Common myeloid progenitor, CD34-positive (primary cell): ENCODE measurements around the gene NTRK3.

ENCODE experiments used
- CTCF ChIA-PET: fragments of 350-600 bp; sonication (Branson Sonifier 250); formaldehyde crosslinking; loops from one replicate; lab custom pipeline; 2021; ENCODE audit warnings: antibody characterized with exemption; lab: Charles Lee
- POLR2A ChIA-PET: fragments of 350-600 bp; sonication (Branson Sonifier 250); formaldehyde crosslinking; loops from one replicate; lab custom pipeline; 2021; ENCODE audit warnings: antibody characterized with exemption; lab: Charles Lee
- DNase-seq, 3 donors: peaks; one replicate each; pipeline versions ENCODE4 v3.0.0 to v3.0.0-alpha.2; 2013
- H3K27ac ChIP-seq, 2 experiments: 1 replicate in 1 of 2; 2 replicates in 1 of 2; pipeline ENCODE4 v1.7.0; 2013; ENCODE audit warnings: inconsistent platforms in 2 of 2, low read length in 2 of 2, mild to moderate bottlenecking in 2 of 2, low read depth in 1 of 2, moderate library complexity in 1 of 2; ENCODE audit not compliant: severe bottlenecking in 2 of 2, insufficient read depth in 1 of 2, poor library complexity in 1 of 2
- H3K27me3 ChIP-seq, 5 experiments: replicated peaks in 2 of 5; 1 replicate in 3 of 5; 2 replicates in 2 of 5; pipeline versions ENCODE4 v1.6.1 to v1.7.0; 2013; ENCODE audit warnings: low read length in 4 of 5, mild to moderate bottlenecking in 2 of 5, moderate library complexity in 2 of 5, inconsistent platforms in 1 of 5; ENCODE audit not compliant: insufficient read depth in 5 of 5, control insufficient read depth in 4 of 5
- H3K36me3 ChIP-seq, 4 experiments: 1 replicate in 2 of 4; 2 replicates in 2 of 4; pipeline versions ENCODE4 v1.6.1 to v1.7.0; 2013; ENCODE audit warnings: low read length in 3 of 4, control low read depth in 1 of 4, mild to moderate bottlenecking in 1 of 4; ENCODE audit not compliant: control insufficient read depth in 4 of 4, insufficient read depth in 4 of 4
- H3K4me1 ChIP-seq, 4 experiments: 1 replicate in 3 of 4; 2 replicates in 1 of 4; pipeline versions ENCODE4 v1.6.1 to v1.7.1; 2013; ENCODE audit warnings: low read length in 3 of 4, mild to moderate bottlenecking in 3 of 4, control low read depth in 1 of 4, inconsistent platforms in 1 of 4, moderate library complexity in 1 of 4; ENCODE audit not compliant: control insufficient read depth in 4 of 4, insufficient read depth in 4 of 4; ENCODE audit errors: control extremely low read depth in 1 of 4
- H3K4me3 ChIP-seq, 7 experiments: 1 replicate in 4 of 7; 2 replicates in 3 of 7; pipeline versions ENCODE4 v1.5.1 to v1.7.0; 2013; ENCODE audit warnings: mild to moderate bottlenecking in 7 of 7, low read length in 6 of 7, moderate library complexity in 6 of 7, inconsistent platforms in 2 of 7, low read depth in 2 of 7, control low read depth in 1 of 7; ENCODE audit not compliant: insufficient read depth in 4 of 7, control insufficient read depth in 1 of 7; ENCODE audit errors: extremely low read depth in 1 of 7
- H3K9me3 ChIP-seq, 5 experiments: 1 replicate in 4 of 5; 2 replicates in 1 of 5; pipeline versions ENCODE4 v1.6.1 to v1.7.1; 2013; ENCODE audit warnings: low read length in 4 of 5, mild to moderate bottlenecking in 2 of 5, inconsistent platforms in 1 of 5, low read depth in 1 of 5, moderate library complexity in 1 of 5; ENCODE audit not compliant: control insufficient read depth in 4 of 5, insufficient read depth in 2 of 5; ENCODE audit errors: control extremely low read depth in 1 of 5
- WGBS: methylation state at CpG from one replicate; pipeline ENCODE4 v1.1.5; 2013; ENCODE audit not compliant: insufficient coverage; 5-methylcytosine and 5-hydroxymethylcytosine counted together

Gene NTRK3

DNA sequence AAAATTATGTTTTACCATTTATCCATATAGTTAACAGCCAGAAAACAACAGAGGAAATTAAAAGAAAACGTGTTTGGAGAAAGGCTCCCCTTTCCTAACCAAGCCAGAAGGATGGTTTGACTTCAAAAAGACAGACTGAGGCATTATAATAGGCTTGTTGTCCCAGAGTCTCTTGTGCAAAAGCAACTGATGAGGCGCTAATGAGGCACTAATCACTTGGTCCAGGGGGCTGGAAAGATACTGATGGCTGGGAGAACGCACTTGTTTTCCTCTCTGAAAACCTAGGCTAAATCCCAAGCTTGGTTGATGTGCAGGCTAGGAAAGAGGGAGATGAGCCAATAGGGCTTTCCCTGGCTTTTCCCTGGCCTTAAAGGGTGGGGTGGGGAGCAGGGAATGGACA is 389.6 kb downstream of the NTRK3 start:
- Histone ChIP-seq H3K4me3 (no peak overlapping the region), H3K36me3 (no peaks in the 10 kb centered on the region), H3K27me3 (peaks cover 0 to 4% (median 1%) of the 10 kb centered on the region in 5 experiments), H3K27ac (no peak overlapping the region), H3K9me3 (no peaks in the 10 kb centered on the region), H3K4me1 (no peaks in the 10 kb centered on the region)
- ChIA-PET CTCF (no interaction called here), POLR2A (no interaction called here)
- 50% methylated on average over 2 of the region's 3 CpGs for WGBS
- no peak for DNase-seq

DNA sequence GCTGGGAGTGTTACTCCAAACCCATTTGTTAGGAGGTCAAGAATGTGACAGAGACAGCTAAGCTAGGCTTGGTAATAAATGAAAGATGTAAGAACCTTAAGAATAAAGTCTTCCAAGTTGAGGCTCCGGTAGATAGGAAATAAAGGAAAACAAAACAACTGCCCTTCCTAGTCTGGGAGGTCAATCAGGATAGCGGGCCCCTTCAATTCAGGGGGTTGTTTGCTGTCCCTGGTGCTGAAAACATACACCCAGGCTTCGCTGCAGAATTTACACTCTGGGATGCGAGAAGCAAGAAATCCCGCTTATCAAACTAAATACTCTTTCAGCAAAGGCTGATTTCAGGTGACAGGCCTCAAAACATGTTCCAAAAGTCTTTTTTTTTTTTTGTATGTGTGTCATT is 393.4 kb downstream of the NTRK3 start:
- Histone ChIP-seq H3K27ac (no peak overlapping the region), H3K27me3 (peaks cover 0 to 4% (median 1%) of the 10 kb centered on the region in 5 experiments), H3K4me3 (no peak overlapping the region), H3K9me3 (no peaks in the 10 kb centered on the region), H3K36me3 (no peaks in the 10 kb centered on the region), H3K4me1 (peaks cover 0 to 3% (median 0%) of the 10 kb centered on the region in 4 experiments)
- ChIA-PET POLR2A (no interaction called here), CTCF (interaction anchor here (0.7 kb wide), 1 partner anchor 136 kb away, joined by 3 read pairs; no protein-coding TSS in a partner anchor)
- DNase-seq, result peak; percentile 6 to 35 (median 21)
- 63% methylated on average over 5 of the region's 5 CpGs for WGBS

GRCh38 chr15:87860743-87861142 is 395.8 kb downstream of the NTRK3 start:
- ChIA-PET CTCF (no interaction called here), POLR2A (no interaction called here)
- Histone ChIP-seq H3K27me3 (peaks cover 0 to 2% (median 1%) of the 10 kb centered on the region in 5 experiments), H3K4me3 (no peak overlapping the region), H3K27ac (no peak overlapping the region), H3K36me3 (no peaks in the 10 kb centered on the region), H3K4me1 (peaks cover 0 to 3% (median 0%) of the 10 kb centered on the region in 4 experiments), H3K9me3 (no peaks in the 10 kb centered on the region)
- DNase-seq, result peak in 2 of 3 donors; percentile 4 to 15
- no CpG with 5 or more reads among the region's 3 CpGs for WGBS

GRCh38 chr15:87858651-87859050 is 397.9 kb downstream of the NTRK3 start:
- H3K4me3 ChIP-seq, result no peak overlapping the region

GRCh38 chr15:87851497-87851896 is 405.0 kb downstream of the NTRK3 start:
- H3K27ac ChIP-seq, result no peak overlapping the region
- POLR2A ChIA-PET, result no interaction called here
- no peaks in the 10 kb centered on the region for H3K9me3 ChIP-seq
- WGBS, result 100% methylated on average over 2 of the region's 2 CpGs
- CTCF ChIA-PET, result no interaction called here
- H3K4me1 ChIP-seq, result no peaks in the 10 kb centered on the region
- H3K4me3 ChIP-seq, result no peak overlapping the region
- no peaks in the 10 kb centered on the region for H3K36me3 ChIP-seq
- H3K27me3 ChIP-seq, result no peaks in the 10 kb centered on the region
- no peak for DNase-seq

More at GRCh38 chr15:87858651-87859050, 397.9 kb downstream of the NTRK3 start:
- CTCF ChIA-PET, result no interaction called here
- H3K4me1 ChIP-seq, result peaks cover 0 to 3% (median 0%) of the 10 kb centered on the region in 4 experiments
- H3K27me3 ChIP-seq, result peaks cover 0 to 2% (median 1%) of the 10 kb centered on the region in 5 experiments
- 17% methylated on average over 2 of the region's 2 CpGs for WGBS
- H3K9me3 ChIP-seq, result no peaks in the 10 kb centered on the region
- peak in 2 of 3 donors; percentile 27 to 44 for DNase-seq
- no peaks in the 10 kb centered on the region for H3K36me3 ChIP-seq
- POLR2A ChIA-PET, result no interaction called here
- no peak overlapping the region for H3K27ac ChIP-seq

- Histone ChIP-seq H3K36me3 (no peaks in the 10 kb centered on the region), H3K4me3 (no peak overlapping the region), H3K27ac (no peak overlapping the region), H3K27me3 (no peaks in the 10 kb centered on the region), H3K4me1 (no peaks in the 10 kb centered on the region), H3K9me3 (no peaks in the 10 kb centered on the region)
- no peak for DNase-seq
- POLR2A ChIA-PET, result no interaction called here
- CTCF ChIA-PET, result no interaction called here
- 70% methylated on average over 3 of the region's 4 CpGs for WGBS
Observed at GRCh38 chr15:87850916-87851315, 405.6 kb downstream of the NTRK3 start.

DNA sequence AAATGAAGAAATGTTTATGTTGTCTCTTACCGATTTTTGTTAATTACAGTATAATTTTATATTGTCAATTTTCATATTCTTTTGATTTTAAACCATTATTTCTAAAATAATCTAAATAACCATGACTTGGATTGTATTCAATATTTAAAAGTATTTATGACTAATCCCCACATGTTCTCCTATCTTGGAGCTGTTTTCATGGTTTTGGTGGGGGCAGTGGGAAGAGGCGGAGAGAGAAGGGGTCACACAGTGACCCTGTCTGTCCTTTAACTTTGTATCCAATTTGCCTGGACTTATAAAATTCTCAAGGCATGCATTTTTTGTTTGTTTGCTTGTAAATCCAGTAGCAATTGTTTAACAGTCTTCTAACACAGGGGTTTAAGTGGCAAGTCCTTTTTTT is 407.4 kb downstream of the NTRK3 start:
- Histone ChIP-seq H3K4me1 (no peaks in the 10 kb centered on the region), H3K9me3 (no peaks in the 10 kb centered on the region), H3K4me3 (no peak overlapping the region), H3K27ac (no peak overlapping the region), H3K27me3 (no peaks in the 10 kb centered on the region), H3K36me3 (no peaks in the 10 kb centered on the region)
- DNase-seq, result no peak
- CTCF ChIA-PET, result no interaction called here
- POLR2A ChIA-PET, result no interaction called here
- WGBS, result no CpG with 5 or more reads among the region's 2 CpGs
